Activated T-cell treated with anti-CD3 and anti-CD28 coated beads, Interleukin-2, amount 50 U/mL, for 4 hours (primary cell): ENCODE data around the gene POC1B. TPM values are rescaled to one million over a fixed set of nuclear protein-coding genes. Genes with fewer than 3 reads are reported as not detected.
A peak's percentile ranks its signal among the peaks of the same experiment; 100 is the strongest.
"Not testable (repeated sequence)": the region's sequence is repeated elsewhere in the genome, so short reads cannot be mapped to it uniquely, and the experiment has no call there.

Experiments
- ATAC-seq, 2 donors: fragments of 200-7000 bp; cut with Tn5 transposase; one replicate each; pipeline ENCODE4 v1.10.0; 2021
- DNase-seq: peaks from one replicate; pipeline ENCODE4 v3.0.0-alpha.2; 2020
- H3K27me3 Mint-ChIP-seq: one replicate; pipeline ENCODE4 v1.8.0; 2021; ENCODE audit warnings: low read depth, mixed read lengths
- H3K36me3 Mint-ChIP-seq: one replicate; pipeline ENCODE4 v1.8.0; 2022; ENCODE audit warnings: mixed read lengths; ENCODE audit not compliant: insufficient read depth
- H3K4me1 Mint-ChIP-seq: one replicate; pipeline ENCODE4 v1.8.0; 2021; ENCODE audit warnings: low read depth, mixed read lengths
- H3K4me3 Mint-ChIP-seq: one replicate; pipeline ENCODE4 v1.8.0; 2021; ENCODE audit warnings: mild to moderate bottlenecking, moderate library complexity, mixed read lengths
- H3K9me3 Mint-ChIP-seq: one replicate; pipeline ENCODE4 v1.8.0; 2021; ENCODE audit warnings: mixed read lengths
- total RNA-seq, 3 donors: library from RNA; stranded (reverse); gene quantifications; one replicate each; pipeline ENCODE4 v1.2.1, GENCODE V29; 2021

The POC1B gene
- total RNA-seq, 3 donors from 2014 or later = 12.2 to 14.5 (median 12.9) TPM

GRCh38 chr12:89474615-89475014 lies 51.2 kb downstream of the POC1B start:
- Mint-ChIP-seq H3K4me3 (no peak overlapping the region), H3K27me3 (no peaks in the 10 kb centered on the region), H3K9me3 (no peaks in the 10 kb centered on the region), H3K36me3 (no peaks in the 10 kb centered on the region), H3K4me1 (peaks cover 43% of the 10 kb centered on the region)
- no peak for ATAC-seq
- DNase-seq = no peak

GRCh38 chr12:89472508-89472907 lies 53.3 kb downstream of the POC1B start:
- H3K9me3 Mint-ChIP-seq = no peaks in the 10 kb centered on the region
- no peaks in the 10 kb centered on the region for H3K27me3 Mint-ChIP-seq
- peaks cover 3% of the 10 kb centered on the region for H3K36me3 Mint-ChIP-seq
- peak; percentile 20 to 37 for ATAC-seq
- no peak overlapping the region for H3K4me3 Mint-ChIP-seq
- peaks cover 56% of the 10 kb centered on the region for H3K4me1 Mint-ChIP-seq
- no peak for DNase-seq

GRCh38 chr12:89470741-89471509 lies 54.9 kb downstream of the POC1B start:
- DNase-seq (no peak), ATAC-seq (peak; percentile 40 to 44)
- Mint-ChIP-seq H3K4me3 (no peak overlapping the region), H3K36me3 (peaks cover 10% of the 10 kb centered on the region), H3K4me1 (peaks cover 63% of the 10 kb centered on the region), H3K9me3 (no peaks in the 10 kb centered on the region), H3K27me3 (no peaks in the 10 kb centered on the region)

DNA sequence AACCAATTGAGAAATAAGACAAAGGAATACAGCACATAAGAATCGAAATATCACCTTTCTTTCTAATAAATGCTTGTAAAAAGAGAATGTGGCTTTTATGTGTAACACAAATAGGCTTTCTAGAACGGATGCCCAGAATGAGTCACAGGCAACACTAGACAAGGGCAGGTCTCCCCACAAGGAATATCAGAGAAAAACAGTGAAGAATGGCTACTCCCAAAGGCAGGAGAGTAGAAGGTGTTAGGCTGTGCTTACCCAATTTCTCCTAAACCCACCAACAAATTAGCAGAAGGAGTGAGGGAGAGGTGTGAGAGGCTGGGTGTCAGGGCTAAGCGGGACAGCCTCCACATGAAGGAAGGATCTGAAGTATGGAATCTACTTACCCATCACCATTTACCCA lies 56.5 kb downstream of the POC1B start:
- H3K4me3 Mint-ChIP-seq = peak overlapping the region; percentile 63
- DNase-seq (peak; percentile 9), ATAC-seq (peak; percentile 53 to 66)
- peaks cover 12% of the 10 kb centered on the region for H3K36me3 Mint-ChIP-seq
- peaks cover 61% of the 10 kb centered on the region for H3K4me1 Mint-ChIP-seq
- H3K9me3 Mint-ChIP-seq = no peaks in the 10 kb centered on the region
- no peaks in the 10 kb centered on the region for H3K27me3 Mint-ChIP-seq

DNA sequence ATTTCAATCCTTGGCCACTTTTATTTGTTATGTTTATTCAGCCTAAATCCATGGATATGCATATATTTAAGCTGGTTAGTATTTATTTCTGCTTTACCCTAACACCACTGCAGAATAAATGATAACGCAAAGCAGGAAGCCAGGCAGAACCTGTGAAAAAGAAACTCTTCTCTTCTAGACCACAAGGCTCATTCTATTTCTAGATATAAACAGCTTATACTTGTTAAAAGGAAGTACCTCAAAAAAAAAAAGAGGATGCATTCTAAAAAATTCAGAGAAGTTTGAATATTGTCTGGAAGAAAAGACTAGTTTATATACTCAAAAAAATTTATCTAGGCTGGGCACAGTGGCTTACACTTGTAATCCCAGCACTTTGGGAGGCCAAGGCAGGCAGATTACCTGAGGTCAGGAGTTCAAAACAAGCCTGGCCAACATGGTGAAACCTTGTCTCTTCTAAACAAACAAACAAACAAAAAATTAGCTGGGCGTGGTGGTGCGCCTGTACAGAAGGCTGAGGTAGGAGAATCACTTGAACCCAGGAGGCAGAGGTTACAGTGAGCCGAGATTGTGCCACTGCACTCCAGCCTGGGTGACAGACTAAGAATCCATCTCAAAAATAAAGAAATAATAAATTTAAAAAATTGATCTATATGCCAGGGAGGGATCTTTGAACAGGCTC lies 57.1 kb downstream of the POC1B start:
- no peaks in the 10 kb centered on the region for H3K27me3 Mint-ChIP-seq
- ATAC-seq (peak in 1 of 2 donors; percentile 47), DNase-seq (no peak)
- peak overlapping the region; percentile 63 for H3K4me3 Mint-ChIP-seq
- H3K9me3 Mint-ChIP-seq = no peaks in the 10 kb centered on the region
- peaks cover 12% of the 10 kb centered on the region for H3K36me3 Mint-ChIP-seq
- H3K4me1 Mint-ChIP-seq = peaks cover 59% of the 10 kb centered on the region

DNA sequence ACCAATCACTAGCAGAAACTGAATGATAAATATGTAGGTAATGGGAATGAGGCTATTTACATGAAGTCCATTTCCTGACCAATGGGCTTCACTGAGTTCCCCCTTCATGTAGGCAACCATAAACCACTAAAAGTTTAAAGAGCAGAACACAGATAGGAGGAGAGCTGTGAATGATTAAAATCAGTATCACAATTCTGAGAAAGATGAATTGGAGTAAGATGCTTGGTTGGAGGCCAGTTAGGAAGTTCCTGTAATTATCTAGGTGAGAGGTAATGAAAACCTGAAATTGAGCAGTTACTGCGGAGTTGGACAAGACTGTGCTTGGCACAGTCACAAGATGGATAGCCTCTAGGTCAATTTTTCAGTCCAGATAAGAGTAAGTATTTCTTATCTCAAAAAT lies 57.8 kb downstream of the POC1B start:
- Mint-ChIP-seq H3K36me3 (peaks cover 12% of the 10 kb centered on the region), H3K9me3 (no peaks in the 10 kb centered on the region), H3K4me3 (no peak overlapping the region), H3K27me3 (no peaks in the 10 kb centered on the region), H3K4me1 (peaks cover 57% of the 10 kb centered on the region)
- DNase-seq (no peak), ATAC-seq (no peak)

GRCh38 chr12:89464974-89465592 lies 60.8 kb downstream of the POC1B start:
- ATAC-seq (no peak), DNase-seq (no peak)
- Mint-ChIP-seq H3K4me1 (peaks cover 43% of the 10 kb centered on the region), H3K36me3 (peaks cover 12% of the 10 kb centered on the region), H3K27me3 (no peaks in the 10 kb centered on the region), H3K9me3 (no peaks in the 10 kb centered on the region), H3K4me3 (no peak overlapping the region)

- no peaks in the 10 kb centered on the region for H3K9me3 Mint-ChIP-seq
- ATAC-seq = peak; percentile 84 to 87
- peak overlapping the region; percentile 25 for H3K4me3 Mint-ChIP-seq
- H3K4me1 Mint-ChIP-seq = peaks cover 19% of the 10 kb centered on the region
- DNase-seq = no peak
- H3K36me3 Mint-ChIP-seq = peaks cover 12% of the 10 kb centered on the region
- H3K27me3 Mint-ChIP-seq = no peaks in the 10 kb centered on the region
Observed at GRCh38 chr12:89461649-89462612, 63.9 kb downstream of the POC1B start.

DNA sequence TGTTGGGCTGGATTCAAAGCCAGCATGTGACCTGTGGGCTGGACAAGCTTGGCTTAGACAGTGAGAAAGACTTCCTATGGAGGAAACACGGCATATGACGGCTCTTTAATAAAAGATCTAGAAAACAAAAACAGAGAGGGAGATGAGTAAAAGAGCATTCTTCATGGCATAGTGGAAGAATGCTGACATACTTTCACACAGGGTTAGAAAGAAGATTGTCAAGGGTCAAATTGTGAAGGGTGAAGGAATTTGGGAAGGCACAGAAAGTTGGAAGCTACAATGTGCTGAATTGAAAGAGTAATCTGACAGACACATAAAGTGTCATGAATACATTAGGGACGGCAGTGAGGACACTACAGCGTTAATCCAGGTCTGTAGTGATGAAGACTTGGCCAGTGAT lies 64.7 kb downstream of the POC1B start:
- no peak overlapping the region for H3K4me3 Mint-ChIP-seq
- peak in 1 of 2 donors; percentile 21 for ATAC-seq

GRCh38 chr12:89459279-89459678 lies 66.6 kb downstream of the POC1B start:
- H3K4me3 Mint-ChIP-seq, H3K27me3 Mint-ChIP-seq, H3K9me3 Mint-ChIP-seq, ATAC-seq, DNase-seq: not testable (repeated sequence)
- Mint-ChIP-seq H3K4me1 (peaks cover 10% of the 10 kb centered on the region), H3K36me3 (peaks cover 10% of the 10 kb centered on the region)

More for the DNA sequence above, 64.7 kb downstream of the POC1B start:
- peaks cover 12% of the 10 kb centered on the region for H3K4me1 Mint-ChIP-seq
- peaks cover 5% of the 10 kb centered on the region for H3K36me3 Mint-ChIP-seq
- no peaks in the 10 kb centered on the region for H3K9me3 Mint-ChIP-seq
- no peak for DNase-seq
- no peaks in the 10 kb centered on the region for H3K27me3 Mint-ChIP-seq

GRCh38 chr12:89456565-89456964 lies 69.3 kb downstream of the POC1B start:
- Mint-ChIP-seq H3K27me3 (no peaks in the 10 kb centered on the region), H3K4me1 (peaks cover 5% of the 10 kb centered on the region), H3K36me3 (peaks cover 12% of the 10 kb centered on the region), H3K4me3 (no peak overlapping the region), H3K9me3 (no peaks in the 10 kb centered on the region)
- DNase-seq (no peak), ATAC-seq (no peak)

DNA sequence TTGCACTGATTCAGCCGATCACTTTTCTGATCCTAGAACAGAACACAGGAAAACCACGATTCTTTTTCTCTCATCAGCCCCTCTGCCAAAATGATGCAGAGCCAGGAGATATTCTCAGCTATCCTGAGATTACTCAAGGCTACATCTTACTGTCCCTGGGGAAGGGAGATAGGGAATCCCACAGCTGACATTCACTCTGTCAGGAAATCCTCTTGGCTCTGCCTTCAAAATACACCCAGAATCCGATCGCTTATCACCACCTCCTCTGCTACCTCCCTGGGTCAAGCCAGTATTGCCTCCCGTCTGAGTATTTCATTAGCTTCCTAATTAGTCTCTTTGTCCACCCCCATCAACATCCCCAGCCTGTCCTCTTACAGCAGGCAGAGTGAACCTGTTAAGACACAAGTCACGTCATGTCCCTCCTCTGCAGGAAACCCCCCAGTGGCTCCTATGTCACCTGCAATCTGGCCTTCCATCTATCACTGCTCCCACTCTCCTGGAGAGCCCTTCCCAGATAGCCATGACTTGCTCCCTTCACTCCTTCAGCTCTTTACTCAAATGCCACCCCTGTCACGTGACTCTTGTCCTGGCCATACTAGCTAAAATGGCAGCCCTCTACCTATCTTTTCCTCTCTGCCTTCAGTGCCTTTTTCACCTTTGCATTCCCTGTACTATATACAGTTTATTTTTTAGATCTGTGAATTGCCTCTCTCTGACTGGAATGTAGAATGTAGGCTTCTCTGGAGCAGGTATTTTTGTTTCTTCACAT lies 71.6 kb downstream of the POC1B start:
- Mint-ChIP-seq H3K4me3 (no peak overlapping the region), H3K27me3 (no peaks in the 10 kb centered on the region), H3K36me3 (peaks cover 14% of the 10 kb centered on the region), H3K4me1 (peaks cover 6% of the 10 kb centered on the region), H3K9me3 (no peaks in the 10 kb centered on the region)
- ATAC-seq (no peak), DNase-seq (no peak)
